ENCODE results near the gene FAM117B. TPM values are rescaled to one million over a fixed set of nuclear protein-coding genes. Genes with fewer than 3 reads are reported as not detected.

Gene FAM117B
- total RNA-seq, 1 experiment from 2014 or later, result 24.0 TPM

DNA sequence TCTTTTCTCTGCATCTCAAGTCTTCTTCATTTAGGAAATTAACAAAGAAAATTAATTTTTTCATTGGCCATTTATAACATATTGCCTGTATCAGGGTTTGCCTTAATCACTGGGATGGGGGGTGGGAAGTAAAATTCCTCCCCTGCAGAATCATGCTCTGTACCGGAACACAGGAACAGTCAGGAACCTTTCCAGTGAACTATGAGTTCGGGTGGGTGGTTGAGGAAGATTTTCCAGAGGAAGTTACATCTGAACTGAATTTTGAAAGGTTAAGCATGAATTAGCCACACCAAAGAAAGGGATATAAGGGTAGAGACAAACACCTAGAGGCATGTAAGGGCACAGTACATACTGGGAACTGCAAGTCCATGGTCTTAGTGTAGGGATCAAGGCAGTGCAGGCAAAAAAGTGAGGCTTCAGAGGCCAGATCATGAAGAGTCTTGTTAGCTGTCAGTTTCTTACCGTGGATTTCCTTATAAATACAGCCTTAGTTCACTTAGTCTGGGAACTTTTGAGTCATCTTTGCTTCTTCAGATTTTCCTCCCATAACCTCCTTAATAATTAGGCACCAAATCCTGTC, 55.6 kb downstream of the FAM117B start:
- no peaks in the 10 kb centered on the region for H3K9me3 ChIP-seq (ENCODE audit: control insufficient read depth, low read depth, low read length)
- H3K27ac ChIP-seq (ENCODE audit: insufficient read length, low read depth, low read length), result no peak overlapping the region
- no peak overlapping the region for H3K14ac ChIP-seq (ENCODE audit: insufficient read depth, low read length)
- H4K91ac ChIP-seq (ENCODE audit: insufficient read length, low read depth, low read length), result no peak overlapping the region
- H3K79me1 ChIP-seq (ENCODE audit: insufficient read depth, low read depth, low read length, poor library complexity, severe bottlenecking), result no peaks in the 10 kb centered on the region
- H3K79me2 ChIP-seq (ENCODE audit: insufficient read depth, low read length), result no peaks in the 10 kb centered on the region; the same call in 1 of the 2 replicates
- H3K18ac ChIP-seq (ENCODE audit: insufficient read length, low read depth, low read length), result no peak overlapping the region
- no peak overlapping the region for H3K9ac ChIP-seq (ENCODE audit: extremely low read depth, insufficient read length, low read length)
- no peak for DNase-seq
- no peak overlapping the region for H3T11ph ChIP-seq (ENCODE audit: low read length)
- Mint-ChIP-seq H3K27ac (0 out of 7 replicates have a peak overlapping the region, but pooled peaks of 1 of the 3 experiments have one; percentile 11), H3K9me3 (no peaks in the 10 kb centered on the region), H3K4me3 (no peak overlapping the region), H3K36me3 (ENCODE audit: insufficient read depth in 1 of 3, low read depth in 3 of 3) (0 out of 7 replicates have a peak, but pooled peaks cover 0 to 2% (median 0%) of the 10 kb centered on the region in 3 experiments), H3K4me1 (peaks cover 3 to 6% of the 10 kb centered on the region in 2 experiments; a peak in 2 of 4 replicates), H3K27me3 (ENCODE audit: low read depth) (no peaks in the 10 kb centered on the region)
- no peak overlapping the region for H2BK15ac ChIP-seq (ENCODE audit: low read depth, low read length)
- H4K20me1 ChIP-seq (ENCODE audit: control insufficient read depth, insufficient read depth, insufficient read length), result no peaks in the 10 kb centered on the region
- TF ChIP-seq, protein P1, sequence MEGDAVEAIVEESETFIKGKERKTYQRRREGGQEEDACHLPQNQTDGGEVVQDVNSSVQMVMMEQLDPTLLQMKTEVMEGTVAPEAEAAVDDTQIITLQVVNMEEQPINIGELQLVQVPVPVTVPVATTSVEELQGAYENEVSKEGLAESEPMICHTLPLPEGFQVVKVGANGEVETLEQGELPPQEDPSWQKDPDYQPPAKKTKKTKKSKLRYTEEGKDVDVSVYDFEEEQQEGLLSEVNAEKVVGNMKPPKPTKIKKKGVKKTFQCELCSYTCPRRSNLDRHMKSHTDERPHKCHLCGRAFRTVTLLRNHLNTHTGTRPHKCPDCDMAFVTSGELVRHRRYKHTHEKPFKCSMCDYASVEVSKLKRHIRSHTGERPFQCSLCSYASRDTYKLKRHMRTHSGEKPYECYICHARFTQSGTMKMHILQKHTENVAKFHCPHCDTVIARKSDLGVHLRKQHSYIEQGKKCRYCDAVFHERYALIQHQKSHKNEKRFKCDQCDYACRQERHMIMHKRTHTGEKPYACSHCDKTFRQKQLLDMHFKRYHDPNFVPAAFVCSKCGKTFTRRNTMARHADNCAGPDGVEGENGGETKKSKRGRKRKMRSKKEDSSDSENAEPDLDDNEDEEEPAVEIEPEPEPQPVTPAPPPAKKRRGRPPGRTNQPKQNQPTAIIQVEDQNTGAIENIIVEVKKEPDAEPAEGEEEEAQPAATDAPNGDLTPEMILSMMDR (conservative IDR thresholded peaks at IDR 0.05), result no peak
- H2AK5ac ChIP-seq (ENCODE audit: insufficient read length, low read length), result no peak overlapping the region
- H3K4me2 ChIP-seq (ENCODE audit: insufficient read depth, insufficient read length, low read length), result no peak overlapping the region
- peaks cover 2% of the 10 kb centered on the region; the same call in 1 of the 2 replicates for H3K4me1 ChIP-seq (ENCODE audit: insufficient read depth, low read length)
- H2AFZ ChIP-seq (ENCODE audit: low read length), result no peak overlapping the region
- H2BK12ac ChIP-seq (ENCODE audit: insufficient read length, low read depth, low read length), result no peak overlapping the region
- H2BK20ac ChIP-seq (ENCODE audit: low read depth, low read length, poor library complexity, severe bottlenecking), result no peak overlapping the region
- no peak overlapping the region for H2BK120ac ChIP-seq (ENCODE audit: low read depth, low read length, poor library complexity, severe bottlenecking)
- no peak overlapping the region for H3K23ac ChIP-seq (ENCODE audit: insufficient read length, low read depth, low read length)
- H4K8ac ChIP-seq (replicated peaks; ENCODE audit: insufficient read length, low read depth, low read length), result no peak overlapping the region
- no peaks in the 10 kb centered on the region for H3K23me2 ChIP-seq (ENCODE audit: insufficient read length, low read depth, low read length, poor library complexity, severe bottlenecking)
- no peak overlapping the region for H4K5ac ChIP-seq (ENCODE audit: insufficient read length, low read depth, low read length)
- no peaks in the 10 kb centered on the region for H3K27me3 ChIP-seq (ENCODE audit: insufficient read depth, low read length)
- no peak overlapping the region for H3K4ac ChIP-seq (ENCODE audit: low read depth, low read length)
- no CpG with 5 or more reads among the region's 3 CpGs for WGBS (ENCODE audit: extremely low coverage, insufficient read length, low lambda C conversion rate)
- no peak overlapping the region for H2BK5ac ChIP-seq (ENCODE audit: insufficient read length, low read length)
- H3K56ac ChIP-seq (ENCODE audit: insufficient read length, low read depth, low read length), result no peak overlapping the region

All from H9 (cell line).